ENCODE data around the gene AUTS2.

Gene AUTS2

GRCh38 chr7:69638674-69639073 is 40.4 kb downstream of the AUTS2 start:
- Mint-ChIP-seq H3K4me1 (no peaks in the 10 kb centered on the region), H3K4me3 (no peak overlapping the region), H3K36me3 (ENCODE audit: insufficient read depth) (no peaks in the 10 kb centered on the region), H3K27ac (ENCODE audit: low read depth) (no peak overlapping the region), H3K27me3 (no peaks in the 10 kb centered on the region), H3K9me3 (no peaks in the 10 kb centered on the region)
- DNase-seq (ENCODE audit: low spot score in 2 of 2) (no peak), ATAC-seq (replicated peaks; ENCODE audit: extremely low read depth, poor library complexity, severe bottlenecking) (no peak)

GRCh38 chr7:69640216-69640615 is 41.9 kb downstream of the AUTS2 start:
- H3K9me3 Mint-ChIP-seq = no peaks in the 10 kb centered on the region
- ATAC-seq (replicated peaks; ENCODE audit: extremely low read depth, poor library complexity, severe bottlenecking) (no peak), DNase-seq (ENCODE audit: low spot score in 2 of 2) (no peak)
- no peaks in the 10 kb centered on the region for H3K36me3 Mint-ChIP-seq (ENCODE audit: insufficient read depth)
- H3K27ac Mint-ChIP-seq (ENCODE audit: low read depth) = no peak overlapping the region
- no peaks in the 10 kb centered on the region for H3K4me1 Mint-ChIP-seq
- no peaks in the 10 kb centered on the region for H3K27me3 Mint-ChIP-seq
- no peak overlapping the region for H3K4me3 Mint-ChIP-seq

GRCh38 chr7:69640925-69641594 is 42.8 kb downstream of the AUTS2 start:
- DNase-seq (ENCODE audit: low spot score in 2 of 2) (no peak), ATAC-seq (replicated peaks; ENCODE audit: extremely low read depth, poor library complexity, severe bottlenecking) (no peak)
- no peak overlapping the region for H3K27ac Mint-ChIP-seq (ENCODE audit: low read depth)
- H3K9me3 Mint-ChIP-seq = no peaks in the 10 kb centered on the region
- no peaks in the 10 kb centered on the region for H3K36me3 Mint-ChIP-seq (ENCODE audit: insufficient read depth)
- H3K27me3 Mint-ChIP-seq = no peaks in the 10 kb centered on the region
- no peaks in the 10 kb centered on the region for H3K4me1 Mint-ChIP-seq
- no peak overlapping the region for H3K4me3 Mint-ChIP-seq

GRCh38 chr7:69643265-69643664 is 45.0 kb downstream of the AUTS2 start:
- ATAC-seq (replicated peaks; ENCODE audit: extremely low read depth, poor library complexity, severe bottlenecking) (no peak), DNase-seq (ENCODE audit: low spot score in 2 of 2) (no peak)
- Mint-ChIP-seq H3K27ac (ENCODE audit: low read depth) (no peak overlapping the region), H3K9me3 (no peaks in the 10 kb centered on the region), H3K4me1 (no peaks in the 10 kb centered on the region), H3K4me3 (no peak overlapping the region), H3K27me3 (no peaks in the 10 kb centered on the region), H3K36me3 (ENCODE audit: insufficient read depth) (no peaks in the 10 kb centered on the region)

GRCh38 chr7:69643708-69644445 is 45.6 kb downstream of the AUTS2 start:
- no peak overlapping the region for H3K27ac Mint-ChIP-seq (ENCODE audit: low read depth)
- ATAC-seq (replicated peaks; ENCODE audit: extremely low read depth, poor library complexity, severe bottlenecking) (no peak), DNase-seq (ENCODE audit: low spot score in 2 of 2) (no peak)
- H3K4me1 Mint-ChIP-seq = no peaks in the 10 kb centered on the region
- no peaks in the 10 kb centered on the region for H3K27me3 Mint-ChIP-seq
- H3K36me3 Mint-ChIP-seq (ENCODE audit: insufficient read depth) = no peaks in the 10 kb centered on the region
- no peak overlapping the region for H3K4me3 Mint-ChIP-seq
- H3K9me3 Mint-ChIP-seq = no peaks in the 10 kb centered on the region

GRCh38 chr7:69645683-69646082 is 47.4 kb downstream of the AUTS2 start:
- no peak for DNase-seq (ENCODE audit: low spot score in 2 of 2)
- Mint-ChIP-seq H3K9me3 (no peaks in the 10 kb centered on the region), H3K4me1 (peaks cover 2% of the 10 kb centered on the region), H3K27ac (ENCODE audit: low read depth) (no peak overlapping the region), H3K27me3 (no peaks in the 10 kb centered on the region), H3K36me3 (ENCODE audit: insufficient read depth) (no peaks in the 10 kb centered on the region), H3K4me3 (no peak overlapping the region)
- no peak for ATAC-seq (replicated peaks; ENCODE audit: extremely low read depth, poor library complexity, severe bottlenecking)

GRCh38 chr7:69651101-69651590 is 52.9 kb downstream of the AUTS2 start:
- peak overlapping the region; percentile 58 for H3K27ac Mint-ChIP-seq (ENCODE audit: low read depth)
- peaks cover 18% of the 10 kb centered on the region for H3K4me1 Mint-ChIP-seq
- DNase-seq (ENCODE audit: low spot score in 2 of 2) (peak in 1 of 2 donors; percentile 16), ATAC-seq (replicated peaks; ENCODE audit: extremely low read depth, poor library complexity, severe bottlenecking) (peak; percentile 81)
- no peaks in the 10 kb centered on the region for H3K36me3 Mint-ChIP-seq (ENCODE audit: insufficient read depth)
- no peaks in the 10 kb centered on the region for H3K9me3 Mint-ChIP-seq
- H3K4me3 Mint-ChIP-seq = peak overlapping the region; percentile 4
- no peaks in the 10 kb centered on the region for H3K27me3 Mint-ChIP-seq

GRCh38 chr7:69652947-69653701 is 54.8 kb downstream of the AUTS2 start:
- Mint-ChIP-seq H3K36me3 (ENCODE audit: insufficient read depth) (no peaks in the 10 kb centered on the region), H3K27ac (ENCODE audit: low read depth) (no peak overlapping the region), H3K9me3 (no peaks in the 10 kb centered on the region), H3K4me3 (no peak overlapping the region), H3K4me1 (peaks cover 18% of the 10 kb centered on the region), H3K27me3 (no peaks in the 10 kb centered on the region)
- DNase-seq (ENCODE audit: low spot score in 2 of 2) (no peak), ATAC-seq (replicated peaks; ENCODE audit: extremely low read depth, poor library complexity, severe bottlenecking) (no peak)

GRCh38 chr7:69653806-69654205 is 55.5 kb downstream of the AUTS2 start:
- ATAC-seq (replicated peaks; ENCODE audit: extremely low read depth, poor library complexity, severe bottlenecking) = no peak
- H3K4me3 Mint-ChIP-seq = no peak overlapping the region

GRCh38 chr7:69654381-69654780 is 56.1 kb downstream of the AUTS2 start:
- no peak for DNase-seq (ENCODE audit: low spot score in 2 of 2)
- ATAC-seq (replicated peaks; ENCODE audit: extremely low read depth, poor library complexity, severe bottlenecking) = no peak

More at GRCh38 chr7:69653806-69654205, 55.5 kb downstream of the AUTS2 start:
- H3K27ac Mint-ChIP-seq (ENCODE audit: low read depth) = no peak overlapping the region
- H3K9me3 Mint-ChIP-seq = no peaks in the 10 kb centered on the region
- H3K4me1 Mint-ChIP-seq = peaks cover 18% of the 10 kb centered on the region
- no peak for DNase-seq (ENCODE audit: low spot score in 2 of 2)
- no peaks in the 10 kb centered on the region for H3K27me3 Mint-ChIP-seq
- H3K36me3 Mint-ChIP-seq (ENCODE audit: insufficient read depth) = no peaks in the 10 kb centered on the region

GRCh38 chr7:69654849-69655707 is 56.8 kb downstream of the AUTS2 start:
- ATAC-seq (replicated peaks; ENCODE audit: extremely low read depth, poor library complexity, severe bottlenecking) (no peak), DNase-seq (ENCODE audit: low spot score in 2 of 2) (no peak)
- no peaks in the 10 kb centered on the region for H3K9me3 Mint-ChIP-seq
- peaks cover 18% of the 10 kb centered on the region for H3K4me1 Mint-ChIP-seq
- H3K27ac Mint-ChIP-seq (ENCODE audit: low read depth) = no peak overlapping the region
- H3K4me3 Mint-ChIP-seq = no peak overlapping the region
- no peaks in the 10 kb centered on the region for H3K27me3 Mint-ChIP-seq
- no peaks in the 10 kb centered on the region for H3K36me3 Mint-ChIP-seq (ENCODE audit: insufficient read depth)

More at GRCh38 chr7:69654381-69654780, 56.1 kb downstream of the AUTS2 start:
- H3K4me1 Mint-ChIP-seq = peaks cover 18% of the 10 kb centered on the region
- H3K27ac Mint-ChIP-seq (ENCODE audit: low read depth) = no peak overlapping the region
- H3K4me3 Mint-ChIP-seq = no peak overlapping the region
- H3K9me3 Mint-ChIP-seq = no peaks in the 10 kb centered on the region
- H3K27me3 Mint-ChIP-seq = no peaks in the 10 kb centered on the region
- no peaks in the 10 kb centered on the region for H3K36me3 Mint-ChIP-seq (ENCODE audit: insufficient read depth)

GRCh38 chr7:69656077-69656476 is 57.8 kb downstream of the AUTS2 start:
- no peaks in the 10 kb centered on the region for H3K9me3 Mint-ChIP-seq
- DNase-seq (ENCODE audit: low spot score in 2 of 2) (no peak), ATAC-seq (replicated peaks; ENCODE audit: extremely low read depth, poor library complexity, severe bottlenecking) (no peak)
- peaks cover 12% of the 10 kb centered on the region for H3K4me1 Mint-ChIP-seq
- H3K27ac Mint-ChIP-seq (ENCODE audit: low read depth) = no peak overlapping the region
- no peaks in the 10 kb centered on the region for H3K36me3 Mint-ChIP-seq (ENCODE audit: insufficient read depth)
- H3K27me3 Mint-ChIP-seq = peaks cover 7% of the 10 kb centered on the region
- H3K4me3 Mint-ChIP-seq = no peak overlapping the region
